HepG2 (cell line): Measurements from ENCODE around the gene NELFB. TPM values are rescaled to one million over a fixed set of nuclear protein-coding genes. Genes with fewer than 3 reads are reported as not detected.

Source experiments
- AFF4 ChIP-seq: sonication (generic); formaldehyde crosslinking; IDR thresholded peaks from 2 replicates; pipeline ENCODE4 v1.4.0; 2020; ENCODE audit warnings: missing genetic modification reagents
- ERF ChIP-seq: IDR thresholded peaks from 2 replicates; pipeline ENCODE4 v1.6.1; 2018; ENCODE audit warnings: missing biosample characterization, missing genetic modification reagents
- FOXA3 ChIP-seq: IDR thresholded peaks from 2 replicates; pipeline ENCODE4 v1.6.1; 2016; ENCODE audit warnings: missing genetic modification reagents, missing compliant biosample characterization
- KLF6 ChIP-seq: IDR thresholded peaks from 2 replicates; pipeline ENCODE4 v1.8.0; 2016; ENCODE audit warnings: missing biosample characterization, missing genetic modification reagents
- NFATC3 ChIP-seq: sonication (generic); formaldehyde crosslinking; IDR thresholded peaks from 2 replicates; pipeline ENCODE4 v1.5.1; 2020; ENCODE audit warnings: mild to moderate bottlenecking, missing genetic modification reagents
- NFE2L1 ChIP-seq: sonication (generic); formaldehyde crosslinking; IDR thresholded peaks from 2 replicates; pipeline ENCODE4 v1.4.0; 2020; ENCODE audit warnings: missing genetic modification reagents, mild to moderate bottlenecking, borderline replicate concordance
- NKX3-1 ChIP-seq: sonication (generic); formaldehyde crosslinking; IDR thresholded peaks from 2 replicates; pipeline ENCODE4 v1.5.0; 2020; ENCODE audit warnings: missing genetic modification reagents
- POLR2A ChIP-seq, 2 experiments: IDR thresholded peaks; 2 replicates each; pipeline ENCODE4 v1.6.1; 2011; ENCODE audit warnings: low read depth in 2 of 2, low read length in 2 of 2, mild to moderate bottlenecking in 1 of 2, moderate library complexity in 1 of 2; ENCODE audit not compliant: insufficient read depth in 1 of 2
- SRSF4 ChIP-seq: fragments of 200-400 bp; formaldehyde crosslinking; IDR thresholded peaks from one replicate; pipeline ENCODE4 v1.6.1; 2018; ENCODE audit warnings: mild to moderate bottlenecking, low read depth, low read length, moderate library complexity; ENCODE audit not compliant: poor library complexity, severe bottlenecking
- TERF1 ChIP-seq: sonication (generic); formaldehyde crosslinking; IDR thresholded peaks from 2 replicates; pipeline ENCODE4 v1.8.0; 2022; ENCODE audit warnings: mild to moderate bottlenecking, missing genetic modification reagents, moderate library complexity
- U2AF1 ChIP-seq: fragments of 200-400 bp; formaldehyde crosslinking; optimal IDR thresholded peaks from 2 replicates; pipeline ENCODE3; 2017; ENCODE audit warnings: mild to moderate bottlenecking, low read depth, low read length
- ZMAT3 ChIP-seq: sonication (generic); formaldehyde crosslinking; conservative IDR thresholded peaks from 2 replicates; pipeline ENCODE4 v1.7.0; 2021; ENCODE audit warnings: missing genetic modification reagents
- ZNF10 ChIP-seq: sonication (generic); formaldehyde crosslinking; IDR thresholded peaks from 2 replicates; pipeline ENCODE4 v1.4.0; 2020; ENCODE audit warnings: mild to moderate bottlenecking, low read depth, missing genetic modification reagents, borderline replicate concordance
- ZNF253 ChIP-seq: sonication (generic); formaldehyde crosslinking; IDR thresholded peaks from 2 replicates; pipeline ENCODE4 v1.8.0; 2022; ENCODE audit warnings: mild to moderate bottlenecking, missing genetic modification reagents, borderline replicate concordance
- ZNF280B ChIP-seq: sonication (generic); formaldehyde crosslinking; IDR thresholded peaks from 2 replicates; pipeline ENCODE4 v1.5.0; 2020; ENCODE audit warnings: missing genetic modification reagents, mild to moderate bottlenecking, borderline replicate concordance
- ZNF350 ChIP-seq: sonication (generic); formaldehyde crosslinking; IDR thresholded peaks from 2 replicates; pipeline ENCODE4 v1.4.0; 2020; ENCODE audit warnings: mild to moderate bottlenecking, low read depth, missing genetic modification reagents, borderline replicate concordance
- ZNF605 ChIP-seq: sonication (generic); formaldehyde crosslinking; IDR thresholded peaks from 2 replicates; pipeline ENCODE4 v1.8.0; 2022; ENCODE audit warnings: mild to moderate bottlenecking, missing genetic modification reagents
- ZNF773 ChIP-seq: sonication (generic); formaldehyde crosslinking; IDR thresholded peaks from 2 replicates; pipeline ENCODE4 v1.4.0; 2020; ENCODE audit warnings: missing genetic modification reagents, borderline replicate concordance
- ZNF782 ChIP-seq: sonication (generic); formaldehyde crosslinking; IDR thresholded peaks from 2 replicates; pipeline ENCODE4 v1.4.0; 2020; ENCODE audit warnings: missing genetic modification reagents, mild to moderate bottlenecking, borderline replicate concordance
- ZNF800 ChIP-seq: sonication (generic); formaldehyde crosslinking; IDR thresholded peaks from 2 replicates; pipeline ENCODE4 v1.4.0; 2020; ENCODE audit warnings: missing genetic modification reagents
- ZSCAN12 ChIP-seq: sonication (generic); formaldehyde crosslinking; IDR thresholded peaks from 2 replicates; pipeline ENCODE4 v1.9.0; 2021; ENCODE audit warnings: mild to moderate bottlenecking, missing genetic modification reagents
- polyA plus RNA-seq, 8 experiments: library from polyadenylated mRNA; depleted of rRNA in 3 of 8; stranded (reverse) in 7 of 8; unstranded in 1 of 8; fragments of >200 nt; fragmentation: Illumina TruSeq in 4 of 8; extraction: Trizol in 4 of 8; gene quantifications; 2 replicates each; pipeline versions ENCODE4 v1.2.1 to v1.2.3, GENCODE V29; 2011 to 2016; ENCODE audit warnings: low read depth in 4 of 8, missing spikeins in 1 of 8, mixed read lengths in 1 of 8; ENCODE audit not compliant: insufficient read depth in 1 of 8
- total RNA-seq, 5 experiments: library from RNA; depleted of rRNA; stranded (reverse); fragments of >200 nt; fragmentation: Illumina TruSeq; extraction: Trizol; gene quantifications; 2 replicates each; pipeline ENCODE4 v1.2.3, GENCODE V29; 2016; ENCODE audit warnings: low read depth in 1 of 5

The NELFB gene
- total and polyA plus RNA-seq, 2 of the 13 experiments (the other 11 are each of a cell fraction or from before 2014, with no cell fraction given), result 26.5 to 45.8 TPM

- no peak for TF ChIP-seq AFF4 (CRISPR knock-in tag)
- no peak; the same call in 1 of the 2 replicates for TF ChIP-seq ZNF800 (CRISPR knock-in tag)
- no peak for TF ChIP-seq SRSF4
- no peak for TF ChIP-seq ZSCAN12
- TF ChIP-seq NKX3-1 (CRISPR knock-in tag), result no peak
- no peak for TF ChIP-seq ZNF253
- no peak for TF ChIP-seq TERF1 (CRISPR knock-in tag)
- TF ChIP-seq NFATC3, result no peak
- TF ChIP-seq ZNF605, result peak; percentile 30; the same call in 1 of the 2 replicates
- no peak; the same call in 1 of the 2 replicates for TF ChIP-seq ZMAT3 (CRISPR knock-in tag)
- TF ChIP-seq POLR2A (IDR thresholded peaks at IDR 0.05; ENCODE audit: insufficient read depth in 1 of 2, low read depth in 2 of 2, low read length in 2 of 2), result no peak
- TF ChIP-seq U2AF1, result peak; percentile 49
- no peak for TF ChIP-seq ZNF10 (CRISPR knock-in tag)
- no peak for TF ChIP-seq ZNF773
- no peak for TF ChIP-seq KLF6
- no peak for TF ChIP-seq ZNF782 (CRISPR knock-in tag)
- peak; percentile 47; the same call in 1 of the 2 replicates for TF ChIP-seq ZNF350 (CRISPR knock-in tag)
- TF ChIP-seq FOXA3, result no peak
- TF ChIP-seq ZNF280B, result no peak
- TF ChIP-seq NFE2L1 (CRISPR knock-in tag), result no peak
- TF ChIP-seq ERF (CRISPR knock-in tag), result no peak
Measured at GRCh38 chr9:137253717-137254623, 1.2 kb upstream of the NELFB start (continued).
